Amniotic stem cell (primary cell): ENCODE measurements around the gene STAM.

ENCODE experiments used
- DNase-seq: peaks from one replicate; lab custom pipeline; 2025; lab: John Stamatoyannopoulos, UW

The STAM gene

GRCh38 chr10:17730667-17731066, 86.7 kb downstream of the STAM start:
- DNase-seq = no peak

GRCh38 chr10:17731331-17732020, 87.5 kb downstream of the STAM start:
- DNase-seq = no peak

GRCh38 chr10:17733620-17734019, 89.7 kb downstream of the STAM start:
- DNase-seq = no peak

GRCh38 chr10:17734432-17735080, 90.6 kb downstream of the STAM start:
- DNase-seq = no peak

GRCh38 chr10:17735166-17735941, 91.4 kb downstream of the STAM start:
- no peak for DNase-seq

GRCh38 chr10:17736223-17736622, 92.3 kb downstream of the STAM start:
- DNase-seq = no peak

GRCh38 chr10:17737027-17737965, 93.3 kb downstream of the STAM start:
- peak; percentile 26 for DNase-seq

- DNase-seq = no peak
Measured at GRCh38 chr10:17740668-17741067, 96.7 kb downstream of the STAM start.

GRCh38 chr10:17742918-17743317, 99.0 kb downstream of the STAM start:
- DNase-seq = peak; percentile 13

- no peak for DNase-seq
Measured at GRCh38 chr10:17743437-17743836, 99.5 kb downstream of the STAM start.

GRCh38 chr10:17744341-17744861, 100.5 kb downstream of the STAM start:
- no peak for DNase-seq

- DNase-seq = no peak
Measured at GRCh38 chr10:17747883-17748550, 104.1 kb downstream of the STAM start.

GRCh38 chr10:17749890-17750289, 105.9 kb downstream of the STAM start:
- no peak for DNase-seq

GRCh38 chr10:17751781-17752445, 108.0 kb downstream of the STAM start, which contains the start of gene TMEM236:
Gene TMEM236, plus strand, starts transcription at chr10:17752201. Its CDS starts 95 bp downstream, at chr10:17752296.
- no peak for DNase-seq

GRCh38 chr10:17756557-17757217, 112.7 kb downstream of the STAM start:
- no peak for DNase-seq

GRCh38 chr10:17758200-17758599, 114.2 kb downstream of the STAM start:
- DNase-seq = no peak

- no peak for DNase-seq
Measured at GRCh38 chr10:17758896-17759295, 114.9 kb downstream of the STAM start.

GRCh38 chr10:17764142-17764541, 120.2 kb downstream of the STAM start:
- no peak for DNase-seq

- DNase-seq = no peak
Measured at GRCh38 chr10:17765602-17766001, 121.7 kb downstream of the STAM start.
